GM20000 (cell line): ENCODE results near the gene TAC1.

Experiments
- DNase-seq: peaks from one replicate; pipeline ENCODE4 v3.0.0; 2012; ENCODE audit warnings: low spot score
- TF ChIP-seq, protein P1 (sequence below): IDR thresholded peaks from 2 replicates; pipeline ENCODE4 v1.5.1; 2012; ENCODE audit warnings: mild to moderate bottlenecking, control low read depth; ENCODE audit errors: extremely low read depth, missing control alignments

Gene TAC1

DNA sequence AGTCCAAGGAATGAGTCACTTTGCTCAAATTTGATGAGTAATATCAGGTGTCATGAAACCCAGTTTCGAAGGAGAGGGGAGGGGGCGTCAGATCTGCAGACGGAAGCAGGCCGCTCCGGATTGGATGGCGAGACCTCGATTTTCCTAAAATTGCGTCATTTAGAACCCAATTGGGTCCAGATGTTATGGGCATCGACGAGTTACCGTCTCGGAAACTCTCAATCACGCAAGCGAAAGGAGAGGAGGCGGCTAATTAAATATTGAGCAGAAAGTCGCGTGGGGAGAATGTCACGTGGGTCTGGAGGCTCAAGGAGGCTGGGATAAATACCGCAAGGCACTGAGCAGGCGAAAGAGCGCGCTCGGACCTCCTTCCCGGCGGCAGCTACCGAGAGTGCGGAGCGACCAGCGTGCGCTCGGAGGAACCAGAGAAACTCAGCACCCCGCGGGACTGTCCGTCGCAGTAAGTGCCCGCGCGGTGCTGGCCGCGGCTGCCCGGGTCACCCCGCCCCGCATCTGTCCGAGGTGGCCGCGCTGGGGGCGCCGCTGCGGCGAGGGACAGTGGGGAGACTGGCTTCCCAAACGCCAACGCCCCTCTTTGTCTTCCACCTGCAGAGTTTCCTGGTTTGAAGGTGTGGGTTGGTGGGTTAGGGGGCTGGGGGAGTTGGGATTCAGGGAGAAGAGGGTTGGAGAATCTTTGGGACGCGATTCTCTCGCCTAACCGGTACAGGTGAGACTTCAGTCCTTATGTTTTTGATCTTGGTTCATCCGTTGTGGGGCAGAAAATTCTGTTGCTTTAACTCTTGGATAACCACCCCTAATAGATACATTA, at the start of gene TAC1:
TSS of gene TAC1 (plus strand) at position 351 of the 829 bp plus-strand sequence. CDS start 527 bp downstream, outside the sequence.
- no peak for DNase-seq
- TF ChIP-seq, protein P1, sequence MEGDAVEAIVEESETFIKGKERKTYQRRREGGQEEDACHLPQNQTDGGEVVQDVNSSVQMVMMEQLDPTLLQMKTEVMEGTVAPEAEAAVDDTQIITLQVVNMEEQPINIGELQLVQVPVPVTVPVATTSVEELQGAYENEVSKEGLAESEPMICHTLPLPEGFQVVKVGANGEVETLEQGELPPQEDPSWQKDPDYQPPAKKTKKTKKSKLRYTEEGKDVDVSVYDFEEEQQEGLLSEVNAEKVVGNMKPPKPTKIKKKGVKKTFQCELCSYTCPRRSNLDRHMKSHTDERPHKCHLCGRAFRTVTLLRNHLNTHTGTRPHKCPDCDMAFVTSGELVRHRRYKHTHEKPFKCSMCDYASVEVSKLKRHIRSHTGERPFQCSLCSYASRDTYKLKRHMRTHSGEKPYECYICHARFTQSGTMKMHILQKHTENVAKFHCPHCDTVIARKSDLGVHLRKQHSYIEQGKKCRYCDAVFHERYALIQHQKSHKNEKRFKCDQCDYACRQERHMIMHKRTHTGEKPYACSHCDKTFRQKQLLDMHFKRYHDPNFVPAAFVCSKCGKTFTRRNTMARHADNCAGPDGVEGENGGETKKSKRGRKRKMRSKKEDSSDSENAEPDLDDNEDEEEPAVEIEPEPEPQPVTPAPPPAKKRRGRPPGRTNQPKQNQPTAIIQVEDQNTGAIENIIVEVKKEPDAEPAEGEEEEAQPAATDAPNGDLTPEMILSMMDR, result no peak

DNA sequence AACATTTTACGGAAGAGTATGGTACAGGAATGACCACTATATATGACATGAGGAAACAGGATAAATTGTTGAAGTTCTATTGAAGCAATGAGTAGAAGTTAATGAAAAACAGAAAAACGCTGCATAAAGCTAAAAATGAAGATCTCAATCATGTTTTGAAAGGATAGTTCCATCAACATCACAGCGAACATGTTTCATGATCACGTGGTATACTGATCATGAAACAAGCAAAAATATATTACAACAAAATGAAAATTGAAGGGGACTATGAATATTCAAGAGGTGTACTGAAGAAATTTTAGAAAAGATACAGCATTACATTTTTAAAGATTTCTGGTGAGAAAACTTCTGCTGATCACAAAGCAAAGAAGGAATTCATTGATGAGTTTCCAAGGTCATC, 45.9 kb upstream of the TAC1 start:
- DNase-seq, result no peak
- TF ChIP-seq, protein P1, result no peak

DNA sequence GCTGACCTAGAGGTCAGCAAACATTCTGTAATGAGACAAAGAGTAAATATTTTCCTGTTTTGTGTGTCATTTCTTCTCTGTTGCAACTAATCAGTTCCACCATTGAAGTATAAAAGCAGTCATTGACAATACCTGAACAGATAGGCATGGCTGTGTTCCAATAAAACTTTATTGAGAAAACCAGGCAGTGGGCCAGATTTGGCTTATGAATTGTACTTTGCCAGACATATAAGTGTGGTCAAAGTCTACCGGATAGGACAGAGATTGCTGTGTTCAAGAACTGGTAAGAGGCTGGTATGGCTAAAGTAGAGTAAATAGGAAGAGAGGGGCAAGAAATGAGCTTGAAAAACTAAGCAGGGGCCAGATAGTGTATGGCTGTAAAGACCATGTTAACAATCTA, 38.3 kb upstream of the TAC1 start:
- DNase-seq, result no peak
- TF ChIP-seq, protein P1, result no peak

GRCh38 chr7:97694355-97694754, 37.5 kb upstream of the TAC1 start:
- DNase-seq, result no peak
- TF ChIP-seq, protein P1, result no peak

- DNase-seq, result no peak
- TF ChIP-seq, protein P1, result no peak
These were observed 34.5 kb upstream of the TAC1 start for GRCh38 chr7:97697396-97697795.

DNA sequence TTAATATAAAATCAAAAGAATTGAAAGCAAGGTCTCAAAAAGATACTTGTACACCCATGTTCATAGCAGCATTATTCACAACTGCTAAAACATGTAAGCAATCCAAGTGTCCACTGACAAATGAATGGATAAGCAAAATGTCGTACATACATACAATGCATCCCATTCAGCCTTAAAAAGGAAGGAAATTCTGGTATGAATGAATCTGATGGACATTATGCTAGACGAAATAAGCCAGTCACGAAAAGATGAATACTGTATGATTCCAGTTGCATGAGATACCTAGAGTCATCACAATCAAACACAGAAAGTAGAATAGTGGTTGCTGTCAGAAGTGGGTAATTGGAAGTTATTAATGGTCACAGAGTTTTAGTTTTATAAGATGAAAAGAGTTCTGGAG, 9.5 kb upstream of the TAC1 start:
- TF ChIP-seq, protein P1, result no peak
- DNase-seq, result no peak

GRCh38 chr7:97732565-97733275, 834 bp downstream of the TAC1 start:
- no peak for DNase-seq
- TF ChIP-seq, protein P1, result no peak
